Testis (tissue), 3 donors: ENCODE results near the gene EVA1B. TPM values are rescaled to one million over a fixed set of nuclear protein-coding genes. Genes with fewer than 3 reads are reported as not detected.
A peak's percentile ranks its signal among the peaks of the same experiment; 100 is the strongest.

Experiments
- DNase-seq: peaks from one replicate; pipeline ENCODE4 v3.0.0-alpha.2; 2019
- H3K27ac ChIP-seq, 2 donors: fragments of 200-600 bp; sonication (generic); one replicate each; pipeline ENCODE4 v1.5.1; 2019
- H3K27me3 ChIP-seq: fragments of 200-600 bp; sonication (generic); one replicate; pipeline ENCODE4 v1.5.1; 2019
- H3K36me3 ChIP-seq: fragments of 200-600 bp; sonication (generic); one replicate; pipeline ENCODE4 v1.5.1; 2017; ENCODE audit warnings: low read depth; ENCODE audit errors: missing control alignments
- H3K4me1 ChIP-seq: fragments of 200-600 bp; sonication (generic); one replicate; pipeline ENCODE4 v1.5.1; 2019
- H3K4me3 ChIP-seq, 2 donors: fragments of 200-600 bp; sonication (generic); one replicate each; pipeline ENCODE4 v1.5.1; 2017 to 2019
- H3K9me3 ChIP-seq: fragments of 200-600 bp; sonication (generic); one replicate; pipeline ENCODE4 v1.5.1; 2017
- CTCF ChIP-seq, 3 experiments: fragments of 450-650 bp in 2 of 3; fragments of 200-600 bp in 1 of 3; sonication (generic) in 1 of 3; IDR thresholded peaks; one replicate each; pipeline ENCODE4 v1.5.1; 2016 to 2019; ENCODE audit warnings: antibody characterized with exemption in 3 of 3, mild to moderate bottlenecking in 2 of 3, moderate library complexity in 1 of 3
- POLR2A ChIP-seq: fragments of 450-650 bp; IDR thresholded peaks from one replicate; pipeline ENCODE4 v1.6.1; 2017; ENCODE audit warnings: antibody characterized with exemption, mild to moderate bottlenecking, moderate library complexity
- WGBS, 2 donors: methylation state at CpG; one replicate each; pipeline ENCODE4 v1.1.5; 2018; 5-methylcytosine and 5-hydroxymethylcytosine counted together
- intact Hi-C: fragments of 100-400 bp; cut with DNase I; formaldehyde crosslinking; loops from one replicate; pipeline ENCODE4 v1.15.1; 2023; ENCODE audit warnings: low total_unique reads
- polyA plus RNA-seq: library from polyadenylated mRNA; stranded (reverse); fragments of 350-450 nt; fragmentation: Illumina TruSeq; extraction: RNeasy Lipid Tissue Mini Kit (QIAGEN cat#74804); gene quantifications from one replicate; pipeline ENCODE4 v1.2.3, GENCODE V29; 2014; ENCODE audit warnings: low read depth, low replicate concordance; ENCODE audit not compliant: insufficient read depth
- total RNA-seq, 2 donors: library from RNA; depleted of rRNA; stranded (reverse); fragments of >200 nt; gene quantifications; one replicate each; pipeline ENCODE4 v1.2.3, GENCODE V29; 2016

Gene EVA1B
- total and polyA plus RNA-seq, 3 donors from 2014 or later = 9.1 to 19.4 (median 9.6) TPM

- Histone ChIP-seq H3K9me3 (no peaks in the 10 kb centered on the region), H3K36me3 (no peaks in the 10 kb centered on the region), H3K4me3 (no peak overlapping the region), H3K27ac (peak overlapping the region in 1 of 2 donors; percentile 19), H3K27me3 (no peaks in the 10 kb centered on the region), H3K4me1 (peaks cover 27% of the 10 kb centered on the region)
- no peak for DNase-seq
- TF ChIP-seq POLR2A = no peak
- no peak for TF ChIP-seq CTCF (IDR thresholded peaks at IDR 0.05)
- intact Hi-C loops = no loop called here
- 84 to 97% methylated on average over 3 to 5 of the region's 5 CpGs for WGBS, 2 donors
These were observed 43.6 kb upstream of the EVA1B start for GRCh38 chr1:36367066-36367465.

GRCh38 chr1:36366091-36366661 is 42.7 kb upstream of the EVA1B start:
- Histone ChIP-seq H3K27ac (peak overlapping the region in 1 of 2 donors; percentile 62), H3K27me3 (no peaks in the 10 kb centered on the region), H3K4me3 (no peak overlapping the region), H3K9me3 (no peaks in the 10 kb centered on the region), H3K4me1 (peaks cover 27% of the 10 kb centered on the region), H3K36me3 (no peaks in the 10 kb centered on the region)
- DNase-seq = peak; percentile 47
- TF ChIP-seq CTCF (IDR thresholded peaks at IDR 0.05) (no peak), POLR2A (no peak)
- intact Hi-C loops = no loop called here
- 31 to 47% methylated on average over 18 of the region's 18 CpGs for WGBS, 2 donors

- peak; percentile 75 for DNase-seq
- peaks cover 27% of the 10 kb centered on the region for H3K4me1 ChIP-seq
- WGBS, 2 donors = 45 to 62% methylated on average over 1 of the region's 1 CpG
These were observed 41.9 kb upstream of the EVA1B start for GRCh38 chr1:36365381-36365780.

GRCh38 chr1:36359911-36360550 is 36.6 kb upstream of the EVA1B start:
- TF ChIP-seq POLR2A = no peak
- TF ChIP-seq CTCF (IDR thresholded peaks at IDR 0.05) = no peak
- Histone ChIP-seq H3K4me1 (peaks cover 12% of the 10 kb centered on the region), H3K27ac (no peak overlapping the region), H3K27me3 (no peaks in the 10 kb centered on the region), H3K36me3 (no peaks in the 10 kb centered on the region), H3K9me3 (no peaks in the 10 kb centered on the region), H3K4me3 (no peak overlapping the region)
- intact Hi-C loops = no loop called here
- no peak for DNase-seq
- WGBS, 2 donors = 83 to 88% methylated on average over 5 to 6 of the region's 6 CpGs

More at GRCh38 chr1:36365381-36365780, 41.9 kb upstream of the EVA1B start:
- peak overlapping the region; percentile 29 to 62 for H3K27ac ChIP-seq
- H3K4me3 ChIP-seq = no peak overlapping the region
- no peaks in the 10 kb centered on the region for H3K27me3 ChIP-seq
- no peaks in the 10 kb centered on the region for H3K36me3 ChIP-seq
- intact Hi-C loops = no loop called here
- TF ChIP-seq CTCF (IDR thresholded peaks at IDR 0.05) (no peak), POLR2A (no peak)
- H3K9me3 ChIP-seq = no peaks in the 10 kb centered on the region

GRCh38 chr1:36359383-36359782 is 35.9 kb upstream of the EVA1B start:
- WGBS, 2 donors = 60 to 81% methylated on average over 5 of the region's 5 CpGs
- Histone ChIP-seq H3K9me3 (no peaks in the 10 kb centered on the region), H3K4me1 (peaks cover 11% of the 10 kb centered on the region), H3K27me3 (no peaks in the 10 kb centered on the region), H3K4me3 (no peak overlapping the region), H3K36me3 (no peaks in the 10 kb centered on the region), H3K27ac (no peak overlapping the region)
- intact Hi-C loops = no loop called here
- DNase-seq = peak; percentile 27
- no peak for TF ChIP-seq CTCF (IDR thresholded peaks at IDR 0.05)
- TF ChIP-seq POLR2A = no peak
